ENCODE data around the gene LRRN1. TPM values are rescaled to one million over a fixed set of nuclear protein-coding genes. Genes with fewer than 3 reads are reported as not detected.

Gene LRRN1
- total and polyA plus RNA-seq, 2 of the 4 experiments (the other 2 are of a cell fraction), result 0.18 to 0.41 TPM

GRCh38 chr3:3800685-3801493 lies 1.7 kb downstream of the LRRN1 start:
- H3K36me3 ChIP-seq (ENCODE audit: control insufficient read depth, insufficient read depth, low read length), result no peaks in the 10 kb centered on the region
- no peaks in the 10 kb centered on the region for H4K20me1 ChIP-seq (ENCODE audit: insufficient read depth, low read length)
- H3K23ac ChIP-seq (ENCODE audit: low read depth, low read length), result no peak overlapping the region
- H4K5ac ChIP-seq (ENCODE audit: low read depth, low read length), result no peak overlapping the region
- TF ChIP-seq RFX5 (IDR thresholded peaks at IDR 0.05; ENCODE audit: low read depth, low read length), result no peak
- no peak for TF ChIP-seq FOS (IDR thresholded peaks at IDR 0.05; ENCODE audit: low read depth, low read length)
- no peak for TF ChIP-seq RAD21 (IDR thresholded peaks at IDR 0.05; ENCODE audit: low read length)
- TF ChIP-seq POLR2A (IDR thresholded peaks at IDR 0.05; ENCODE audit: low read depth, low read length), result no peak
- intact Hi-C loops (cut with micrococcal nuclease), result no loop called here
- dilution Hi-C loops (cut with HindIII; ENCODE audit: low sequenced_read_pairs, unreplicated experiment), result no loop called here
- no peaks in the 10 kb centered on the region for H3K79me1 ChIP-seq (ENCODE audit: low read depth in 1 of 2, low read length in 2 of 2)
- no peak overlapping the region for H3K4me2 ChIP-seq (ENCODE audit: low read depth, low read length)
- POLR2A ChIA-PET (ENCODE audit: unreplicated experiment), result no interaction called here
- no TSS peak for BruUV-seq (replicated peaks)
- H3K4me3 ChIP-seq (ENCODE audit: insufficient read depth, low read depth, low read length), result peak overlapping the region; percentile 5; the same call in 1 of the 2 replicates
- H3K18ac ChIP-seq (ENCODE audit: low read depth, low read length), result no peak overlapping the region
- H3K4me1 ChIP-seq (ENCODE audit: control insufficient read depth, insufficient read depth, low read length), result no peaks in the 10 kb centered on the region
- H4K8ac ChIP-seq (ENCODE audit: low read depth in 2 of 2, low read length in 2 of 2), result no peak overlapping the region
- ATAC-seq (ENCODE audit: low read depth) (no peak), DNase-seq (no peak)
- no peak overlapping the region for H2AK5ac ChIP-seq (ENCODE audit: low read depth, low read length)
- no peak overlapping the region for H2BK5ac ChIP-seq (ENCODE audit: low read depth, low read length, poor library complexity, severe bottlenecking)
- H2BK120ac ChIP-seq (ENCODE audit: low read depth, low read length), result no peak overlapping the region
- no peak overlapping the region for H2AFZ ChIP-seq (replicated peaks; ENCODE audit: low read length, poor library complexity)
- no peaks in the 10 kb centered on the region; the same call in 1 of the 2 replicates for H3K27me3 ChIP-seq (ENCODE audit: control insufficient read depth, insufficient read depth, low read length)
- no peak overlapping the region for H4K91ac ChIP-seq (ENCODE audit: insufficient read depth, low read depth, low read length)
- CTCF ChIA-PET, result no interaction called here
- no peak overlapping the region for H2BK15ac ChIP-seq (ENCODE audit: low read depth, low read length)
- H3K56ac ChIP-seq (ENCODE audit: extremely low read depth, insufficient read depth, low read length), result no peak overlapping the region
- no peaks in the 10 kb centered on the region for H3K9me3 ChIP-seq (ENCODE audit: control insufficient read depth, insufficient read depth, low read length)
- no peak overlapping the region for H2BK20ac ChIP-seq (ENCODE audit: low read depth, low read length)
- H3K9me1 ChIP-seq (ENCODE audit: insufficient read depth, low read length), result no peaks in the 10 kb centered on the region
- no peak overlapping the region for H3K4ac ChIP-seq (ENCODE audit: low read depth, low read length)
- no peak overlapping the region for H3K27ac ChIP-seq (ENCODE audit: insufficient read depth, low read length)
- no peak overlapping the region for H2AK9ac ChIP-seq (replicated peaks; ENCODE audit: low read depth, low read length, poor library complexity)
- 2% methylated on average over 17 of the region's 53 CpGs; no CpG with 5 or more reads in 1 of the 2 experiments for WGBS, 2 experiments (ENCODE audit: extremely low coverage in 2 of 2, insufficient read length in 1 of 2)
- no peak overlapping the region for H3K14ac ChIP-seq (replicated peaks; ENCODE audit: low read depth, low read length)
- in situ Hi-C loops (cut with MboI; ENCODE audit: low sequenced_read_pairs), result no loop called here
- H3K9ac ChIP-seq (ENCODE audit: low read depth, low read length), result no peak overlapping the region

Measured in IMR-90 (cell line).